Testis (tissue), 2 donors: ENCODE measurements around the gene GAGE10.

Source experiments
- CTCF ChIP-seq, 3 experiments: fragments of 450-650 bp in 2 of 3; fragments of 200-600 bp in 1 of 3; sonication (generic) in 1 of 3; IDR thresholded peaks; one replicate each; pipeline ENCODE4 v1.5.1; 2016 to 2019; ENCODE audit warnings: antibody characterized with exemption in 3 of 3, mild to moderate bottlenecking in 2 of 3, moderate library complexity in 1 of 3
- POLR2A ChIP-seq: fragments of 450-650 bp; IDR thresholded peaks from one replicate; pipeline ENCODE4 v1.6.1; 2017; ENCODE audit warnings: antibody characterized with exemption, mild to moderate bottlenecking, moderate library complexity

- TF ChIP-seq CTCF (IDR thresholded peaks at IDR 0.05) = no peak
- no peak for TF ChIP-seq POLR2A
These were observed 12.6 kb downstream of the GAGE10 start for GRCh38 chrX:49316085-49316484.
